Dedifferentiated amniotic fluid mesenchymal stem cell (primary cell): ENCODE data around the gene ALLC.

Experiments
- DNase-seq: peaks from one replicate; pipeline ENCODE4 v3.0.0-alpha.2; 2016; ENCODE audit errors: extremely low spot score

Gene ALLC

DNA sequence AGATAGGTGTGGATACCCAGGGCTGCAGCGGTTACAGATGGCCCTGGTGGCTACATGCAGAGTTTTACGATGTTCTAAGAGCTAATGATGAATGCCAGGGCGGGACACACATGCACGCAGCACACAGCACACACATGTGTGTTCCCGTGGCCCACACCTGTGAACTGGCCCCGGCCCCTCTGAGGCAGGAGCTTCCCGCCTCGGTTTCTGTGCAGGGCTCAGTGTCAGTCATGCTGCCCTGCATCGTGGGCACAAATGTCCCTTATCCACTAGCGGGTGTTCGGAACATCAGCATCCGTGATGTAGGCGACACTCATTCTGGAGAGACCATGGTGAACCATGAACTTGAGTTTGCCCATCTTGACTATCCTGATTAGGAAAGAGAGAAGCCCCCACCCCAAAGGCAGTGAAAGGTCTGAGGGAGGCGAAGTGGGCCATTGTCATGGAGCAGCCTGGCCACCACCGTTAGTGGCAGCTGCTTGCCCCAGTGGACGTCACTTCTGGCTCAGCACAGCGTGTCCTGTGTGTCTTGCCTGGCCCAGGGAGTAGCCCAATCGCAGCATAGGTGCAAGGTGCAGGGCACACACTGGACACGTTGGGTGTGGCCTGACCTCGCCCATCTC, 89.1 kb downstream of the ALLC start:
- no peak for DNase-seq

GRCh38 chr2:3747826-3748225, 89.8 kb downstream of the ALLC start:
- DNase-seq, result no peak

- no peak for DNase-seq
Observed at GRCh38 chr2:3749201-3749600, 91.2 kb downstream of the ALLC start.

DNA sequence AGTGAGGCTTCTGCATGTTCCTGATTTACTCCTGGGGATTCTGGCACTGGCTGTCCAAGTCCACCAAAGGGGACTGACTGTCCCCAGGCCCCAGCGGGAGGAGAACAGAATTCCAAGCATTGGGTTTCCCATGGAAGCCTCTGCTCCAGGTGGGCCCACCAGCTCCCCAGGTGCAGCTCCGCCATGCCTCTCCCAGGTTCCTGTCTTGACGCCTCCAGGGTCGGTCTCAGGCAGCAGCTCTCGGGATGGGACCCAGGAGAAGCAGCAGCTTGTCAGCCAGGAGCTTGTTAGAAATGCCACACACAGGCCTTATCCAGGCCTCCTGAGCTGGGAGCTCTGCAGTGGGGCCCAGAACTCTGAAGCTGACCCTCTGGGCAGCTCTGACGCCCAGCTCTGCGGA, 93.3 kb downstream of the ALLC start:
- DNase-seq, result no peak

- DNase-seq, result no peak
Observed at GRCh38 chr2:3751806-3752205, 93.8 kb downstream of the ALLC start.
